Measurements from ENCODE around the gene FBRSL1. TPM values are rescaled to one million over a fixed set of nuclear protein-coding genes. Genes with fewer than 3 reads are reported as not detected.

The FBRSL1 gene
- polyA plus RNA-seq, 3 donors, result 80.6 to 90.2 (median 82.2) TPM

DNA sequence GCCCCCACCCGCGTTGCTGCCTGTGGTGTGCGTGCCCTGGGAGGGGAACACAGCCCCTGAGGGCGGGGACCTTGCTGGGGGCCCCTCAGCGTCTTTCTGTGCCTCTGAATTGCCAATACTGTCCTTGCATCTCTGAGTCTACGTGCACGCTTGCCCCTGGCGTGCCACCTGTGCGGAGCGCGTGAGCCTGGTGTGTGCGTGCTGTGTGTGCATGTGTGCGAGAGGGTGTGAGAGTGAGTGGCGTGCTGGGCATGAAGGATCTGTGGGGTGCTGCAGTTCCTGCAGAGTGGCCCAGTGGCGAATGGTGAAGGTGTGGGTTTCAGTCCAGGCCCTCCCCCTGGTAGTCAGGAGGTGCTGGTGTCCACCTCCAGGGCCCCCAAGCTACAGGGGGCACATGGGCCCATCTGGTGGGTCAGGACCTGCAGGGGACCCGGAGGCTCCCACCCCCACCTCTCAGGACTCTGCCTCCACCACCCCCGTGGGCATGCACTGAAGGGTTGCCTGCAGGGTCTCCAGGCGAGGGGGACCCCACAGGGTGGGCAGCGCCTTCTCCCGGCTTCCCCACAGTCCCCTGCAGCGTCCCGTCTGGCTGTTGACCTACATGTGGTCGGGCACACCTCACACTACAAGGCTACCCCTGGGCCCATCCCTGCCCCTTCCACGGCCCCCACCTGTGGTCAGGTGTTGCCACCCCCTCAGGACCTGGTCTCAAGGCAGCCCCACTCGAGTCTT lies 21.0 kb downstream of the FBRSL1 start:
- no peak for DNase-seq

DNA sequence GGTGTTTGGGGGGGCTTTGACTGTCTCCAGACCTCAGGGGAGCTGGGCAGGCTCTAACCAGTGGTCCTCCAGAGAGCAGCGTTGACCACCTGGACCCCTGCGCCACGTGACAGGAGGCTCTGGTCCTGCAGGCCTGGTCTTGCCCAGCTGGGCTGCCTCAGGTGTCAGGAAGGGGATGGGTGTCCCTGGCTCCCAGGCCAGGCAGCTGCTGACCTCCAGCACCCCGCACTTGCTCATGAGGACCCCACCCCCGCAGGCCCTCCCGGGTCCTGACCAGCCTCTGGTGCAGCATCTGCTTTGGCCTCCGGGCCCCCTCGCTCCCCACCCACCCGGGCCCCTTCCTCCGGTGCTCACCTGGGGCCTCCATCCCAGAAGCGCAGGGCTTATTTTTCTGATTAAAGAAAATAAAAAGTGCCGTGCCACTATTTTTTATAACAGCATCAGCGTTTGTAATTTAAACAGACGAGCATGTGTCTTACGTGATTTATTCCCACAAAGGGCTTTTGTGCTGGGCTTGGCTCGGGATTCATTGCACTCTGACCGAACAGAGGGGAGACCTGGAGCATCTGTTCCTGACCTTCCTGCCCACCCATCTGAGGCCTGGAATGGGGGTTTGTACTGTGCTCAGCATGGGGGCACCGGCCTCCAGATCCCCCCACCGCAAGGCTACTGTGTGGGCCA lies 21.7 kb downstream of the FBRSL1 start:
- DNase-seq, result no peak

DNA sequence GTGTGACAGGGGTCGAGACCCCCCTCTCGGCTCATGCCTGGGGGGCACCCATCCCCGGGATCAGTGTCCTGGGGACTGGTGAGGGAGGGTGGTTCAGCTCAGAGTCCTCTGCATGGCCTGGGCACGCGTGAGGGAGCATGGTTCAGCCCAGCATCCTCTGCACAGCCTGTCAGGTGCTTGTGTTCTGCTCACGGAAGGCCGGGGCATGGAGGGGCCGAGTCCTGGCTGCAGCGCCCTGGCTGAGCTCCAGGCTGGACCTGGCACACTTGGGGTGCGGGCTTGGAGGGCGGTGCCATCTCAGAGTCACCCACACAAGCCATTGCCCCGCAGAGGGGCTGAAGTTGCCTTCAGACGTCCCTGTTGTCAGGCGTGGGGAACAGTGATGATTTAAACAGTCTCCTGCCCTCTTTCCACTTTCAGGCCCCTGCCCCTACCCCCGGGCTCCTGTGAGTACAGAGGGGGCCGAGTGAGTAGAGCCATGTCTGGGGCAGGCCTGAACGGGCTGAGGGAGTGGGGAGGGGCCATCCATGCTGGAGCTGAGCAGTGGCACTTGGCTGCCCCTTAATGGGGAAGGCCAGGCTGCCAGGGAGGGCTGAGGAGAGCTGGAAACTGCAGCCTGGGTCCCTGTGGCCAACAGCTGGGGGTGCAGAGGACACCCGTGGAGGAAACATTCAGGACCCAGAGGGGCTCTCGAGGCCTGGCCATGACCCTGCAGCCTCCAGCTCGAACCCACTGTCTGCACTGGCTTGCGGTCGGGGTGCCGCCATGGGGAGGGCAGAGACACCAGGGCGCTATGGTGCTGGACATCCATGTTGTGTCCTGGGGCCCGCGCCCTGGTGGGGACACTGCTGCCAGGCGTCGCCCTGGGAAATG lies 22.5 kb downstream of the FBRSL1 start:
- no peak for DNase-seq

- no peak for DNase-seq
Measured at GRCh38 chr12:132513070-132513398, 23.1 kb downstream of the FBRSL1 start.

DNA sequence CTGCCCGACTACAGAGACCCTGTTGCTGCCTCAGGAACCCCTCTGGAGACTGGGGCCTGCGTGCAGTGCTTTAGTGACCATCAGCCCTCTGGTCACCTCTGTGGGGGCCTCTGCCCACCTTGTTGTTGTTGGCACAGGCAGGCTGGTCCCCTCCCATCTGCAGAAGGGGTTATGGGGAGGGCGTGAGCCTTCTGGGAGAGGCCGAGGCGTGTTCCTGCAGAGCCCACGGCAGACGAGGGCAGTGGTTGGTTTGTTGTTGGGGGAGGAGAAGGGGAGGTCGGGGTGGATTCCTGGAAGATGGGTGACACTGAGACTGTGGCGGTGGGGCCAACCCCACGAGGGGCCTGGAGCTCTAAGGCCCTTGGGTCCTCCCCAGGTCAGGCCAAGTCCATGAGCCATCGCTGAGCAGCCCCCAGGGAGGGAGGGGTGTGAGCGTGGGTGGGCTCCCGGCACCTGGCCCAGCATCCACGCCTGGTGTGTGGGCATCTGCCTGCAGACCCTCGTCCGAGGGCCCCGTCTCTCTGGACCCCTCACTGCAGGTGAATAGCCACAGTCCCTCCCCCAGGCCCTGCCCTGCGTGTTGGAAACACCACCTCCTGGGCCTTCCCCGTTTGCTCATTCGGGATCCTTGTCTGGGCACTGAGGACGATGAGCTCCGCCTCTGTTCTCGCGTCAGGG lies 23.6 kb downstream of the FBRSL1 start:
- DNase-seq, result no peak

GRCh38 chr12:132514216-132514820 lies 24.4 kb downstream of the FBRSL1 start:
- DNase-seq, result no peak

- DNase-seq, result no peak
Measured at GRCh38 chr12:132514838-132515237, 24.9 kb downstream of the FBRSL1 start.

DNA sequence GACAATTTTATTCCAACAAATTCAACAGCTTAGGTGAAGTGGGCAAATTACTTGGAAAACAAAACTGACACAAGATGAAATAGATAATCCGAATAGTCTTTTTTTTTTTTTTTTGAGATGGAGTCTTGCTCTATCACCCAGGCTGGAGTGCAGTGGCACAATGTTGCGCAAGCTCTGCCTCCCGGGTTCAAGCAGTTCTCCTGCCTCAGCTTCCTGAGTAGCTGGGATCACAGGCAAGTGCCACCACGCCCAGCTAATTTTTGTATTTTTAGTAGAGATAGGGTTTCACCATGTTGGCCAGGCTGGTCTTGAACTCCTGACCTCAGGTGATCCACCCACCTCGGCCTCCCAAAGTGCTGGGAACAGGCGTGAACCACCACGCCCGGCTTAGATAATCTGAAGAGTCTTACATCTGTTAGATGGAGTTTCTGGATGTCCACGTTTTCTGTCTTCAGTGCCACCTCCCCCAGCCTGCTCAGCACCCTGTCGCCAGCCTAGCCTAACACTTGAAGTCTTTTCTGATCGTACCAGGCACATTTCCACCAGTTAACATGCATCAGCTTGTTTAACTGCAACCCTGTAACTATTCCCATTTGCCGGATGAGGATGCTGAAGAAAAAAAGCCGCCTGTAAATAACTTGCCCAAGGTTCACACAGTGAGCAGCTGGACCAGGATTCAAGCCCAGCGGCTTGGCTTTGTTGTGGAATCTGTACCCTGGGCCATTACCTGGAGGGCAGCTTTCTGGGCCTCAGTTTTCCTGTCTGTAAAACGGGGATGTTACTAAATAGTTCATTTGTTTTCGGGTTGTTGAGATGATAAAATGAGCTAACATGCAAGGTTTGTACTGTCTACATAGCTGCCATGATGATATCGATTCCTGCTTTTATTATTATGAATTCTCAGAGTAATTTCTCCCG lies 26.4 kb downstream of the FBRSL1 start:
- no peak for DNase-seq

GRCh38 chr12:132517013-132517739 lies 27.2 kb downstream of the FBRSL1 start:
- DNase-seq, result no peak

DNA sequence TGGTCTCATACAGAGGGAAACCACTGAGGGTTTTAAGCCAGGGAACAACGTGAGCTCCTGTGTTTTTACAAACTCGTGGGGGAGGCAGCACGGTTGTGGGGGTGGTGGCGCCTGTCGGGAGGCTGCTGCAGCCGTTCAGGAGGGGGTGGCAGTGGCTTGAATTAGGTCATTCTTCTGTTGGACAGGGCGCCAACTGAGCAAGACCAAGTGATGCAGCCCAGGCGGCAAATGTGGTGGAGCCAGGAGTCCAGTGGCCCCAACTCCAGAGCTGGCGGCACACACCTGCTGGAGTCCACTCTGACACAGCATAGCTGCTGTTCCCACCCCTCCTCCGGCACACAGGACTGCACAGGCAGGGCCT lies 27.8 kb downstream of the FBRSL1 start:
- DNase-seq, result no peak

DNA sequence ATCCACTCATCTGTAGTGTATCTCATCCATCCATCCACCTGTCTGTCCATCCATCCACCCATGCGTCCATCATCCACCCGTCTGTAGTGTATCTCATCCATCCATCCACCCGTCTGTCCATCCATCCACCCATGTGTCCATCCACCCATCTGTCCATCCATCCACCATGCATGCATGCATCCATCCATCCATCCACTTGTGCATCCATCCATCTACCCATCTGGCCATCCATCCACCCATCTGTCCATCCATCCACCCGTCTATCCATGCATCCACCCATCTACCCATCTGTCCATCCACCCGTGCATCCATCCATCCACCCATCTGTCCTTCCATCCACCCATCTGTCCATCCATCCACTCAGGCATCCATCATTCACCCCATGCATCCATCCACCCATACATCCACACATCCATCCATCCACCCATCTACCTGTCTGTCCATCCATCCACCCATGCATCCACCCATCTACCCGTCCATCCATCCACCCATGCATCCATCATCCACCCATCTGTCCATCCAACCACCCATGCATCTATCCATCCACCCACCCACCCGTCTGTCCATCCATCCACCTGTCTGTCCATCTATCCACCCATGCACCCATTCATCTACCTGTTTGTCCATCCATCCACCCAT lies 28.5 kb downstream of the FBRSL1 start:
- no peak for DNase-seq

DNA sequence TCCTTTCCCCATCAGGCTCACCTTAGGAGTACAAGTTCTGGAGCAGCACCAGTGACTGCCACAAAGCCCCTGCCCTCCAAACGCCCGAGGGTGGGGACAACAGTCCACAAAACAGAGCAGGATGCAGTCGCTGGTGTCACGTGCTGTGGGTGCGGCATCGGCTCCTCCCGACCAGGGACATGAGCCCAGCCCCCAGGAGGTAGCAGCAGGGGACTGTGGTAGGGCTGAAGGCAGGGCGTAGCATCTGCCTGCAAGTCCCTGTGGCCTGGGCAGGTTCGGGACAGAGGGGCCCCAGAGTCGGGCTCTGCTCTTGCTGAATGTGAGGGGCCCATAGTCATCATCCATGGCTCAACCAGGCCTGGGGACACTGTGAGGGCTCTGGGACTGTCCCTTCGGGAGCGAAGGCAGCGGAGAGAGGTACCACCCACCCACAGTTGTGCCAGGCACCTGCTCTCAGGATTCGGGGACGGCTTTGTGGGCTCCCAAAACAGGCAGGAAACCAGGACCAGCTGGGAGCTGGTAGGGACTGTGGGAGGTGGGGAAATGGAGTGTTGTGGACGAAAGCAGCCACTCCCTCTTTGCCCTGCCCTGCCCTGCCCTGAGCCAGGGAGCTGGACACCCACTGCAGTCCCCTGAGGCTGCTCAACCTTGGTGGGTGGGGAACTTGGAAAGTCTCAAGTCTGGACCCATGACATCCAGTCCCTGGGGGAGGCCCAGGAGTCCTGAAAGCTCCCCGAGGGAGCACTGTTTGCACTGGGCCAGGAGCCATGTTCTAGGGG lies 30.7 kb downstream of the FBRSL1 start:
- DNase-seq, result no peak

GRCh38 chr12:132521200-132521580 lies 31.2 kb downstream of the FBRSL1 start:
- DNase-seq, result no peak

- no peak for DNase-seq
Measured at GRCh38 chr12:132521712-132522292, 31.9 kb downstream of the FBRSL1 start.

GRCh38 chr12:132522592-132523380 lies 32.8 kb downstream of the FBRSL1 start:
- no peak for DNase-seq

DNA sequence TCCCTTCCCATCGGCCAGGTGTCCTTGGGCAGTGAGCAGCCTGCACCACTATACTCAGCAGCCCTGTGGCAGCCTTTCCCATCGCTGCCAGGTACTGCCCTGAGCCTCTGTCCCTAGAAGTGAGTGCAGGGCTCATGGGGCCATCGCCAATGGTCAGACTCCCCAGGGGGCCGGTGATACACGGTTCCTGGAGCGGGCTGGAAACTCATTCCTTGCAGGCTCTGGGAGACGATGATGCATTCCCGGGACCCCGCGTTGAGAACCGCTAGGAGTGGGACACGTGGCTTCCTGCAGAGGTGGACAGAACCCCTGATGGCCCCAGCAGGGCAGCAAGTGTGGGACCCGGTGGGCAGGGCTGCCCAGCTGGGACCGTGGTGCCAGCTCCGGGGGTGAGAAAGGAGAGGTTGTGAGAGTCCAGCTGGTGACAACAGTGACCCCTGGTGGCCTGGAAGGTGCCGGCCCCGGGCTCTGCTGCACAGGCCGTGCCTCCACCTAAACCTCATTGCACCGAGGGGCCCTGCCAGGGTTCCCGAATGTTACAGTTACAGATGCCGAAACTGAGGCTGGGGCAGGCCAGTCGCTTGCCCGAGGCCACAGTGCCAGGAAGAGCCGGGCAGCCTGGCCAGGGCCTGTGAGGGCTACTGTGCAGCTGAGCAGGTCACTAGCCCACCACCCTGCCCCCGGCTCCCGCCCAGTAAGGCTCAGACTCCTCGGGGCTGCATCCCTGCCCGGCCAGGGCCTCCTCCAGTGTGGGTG lies 33.8 kb downstream of the FBRSL1 start:
- no peak for DNase-seq

- no peak for DNase-seq
Measured at GRCh38 chr12:132524405-132524804, 34.5 kb downstream of the FBRSL1 start.
